IPS-18c (cell line): ENCODE results near the gene P2RY13.

Experiments
- H3K4me3 ChIP-seq: 2 replicates; pipeline ENCODE4 v1.7.0; 2013; ENCODE audit warnings: low read depth, mild to moderate bottlenecking, low read length, moderate library complexity; ENCODE audit not compliant: insufficient read depth
- H3K9me3 ChIP-seq: one replicate; pipeline ENCODE4 v1.6.1; 2013; ENCODE audit warnings: mild to moderate bottlenecking, low read length, moderate library complexity; ENCODE audit not compliant: control insufficient read depth, insufficient read depth

The P2RY13 gene

DNA sequence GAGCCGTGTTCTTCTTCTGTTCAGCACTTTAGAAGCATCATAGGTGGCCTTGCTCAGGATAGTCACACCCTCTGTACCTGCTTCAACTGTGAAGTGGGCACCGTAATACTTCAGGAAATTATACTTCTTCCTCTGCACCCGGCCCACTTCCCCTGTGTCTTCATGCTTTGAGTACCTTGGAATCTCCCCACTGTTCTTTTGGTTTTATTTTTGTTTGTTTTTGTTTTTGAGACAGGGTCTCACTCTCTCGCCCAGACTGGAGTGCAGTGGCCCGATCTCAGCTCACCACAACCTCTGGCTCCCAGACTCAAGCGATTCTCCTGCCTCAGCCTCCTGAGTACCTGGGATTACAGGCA is 52.7 kb downstream of the P2RY13 start:
- Histone ChIP-seq H3K9me3 (no peaks in the 10 kb centered on the region), H3K4me3 (no peak overlapping the region)
